IMR-90 (cell line): Measurements from ENCODE around the gene RPL31.

ENCODE experiments used
- FOS ChIP-seq: fragments of 150-350 bp; IDR thresholded peaks from 2 replicates; pipeline ENCODE4 v1.6.1; 2016; ENCODE audit warnings: low read depth, low read length
- POLR2A ChIP-seq: IDR thresholded peaks from 2 replicates; pipeline ENCODE4 v1.6.1; 2012; ENCODE audit warnings: mild to moderate bottlenecking, low read depth, low read length
- RAD21 ChIP-seq: IDR thresholded peaks from 2 replicates; pipeline ENCODE4 v1.6.1; 2012; ENCODE audit warnings: low read length, improper control_type of control experiment
- TF ChIP-seq, protein P1 (sequence below): conservative IDR thresholded peaks from 2 replicates; pipeline ENCODE4 v1.5.1; 2012; ENCODE audit warnings: mild to moderate bottlenecking, low read depth, low read length, improper control_type of control experiment
- TF ChIP-seq, protein P2 (sequence below): fragments of 150-350 bp; IDR thresholded peaks from 2 replicates; pipeline ENCODE4 v1.6.1; 2016; ENCODE audit warnings: low read depth, mild to moderate bottlenecking, low read length, moderate library complexity, borderline replicate concordance

- TF ChIP-seq, protein P1, sequence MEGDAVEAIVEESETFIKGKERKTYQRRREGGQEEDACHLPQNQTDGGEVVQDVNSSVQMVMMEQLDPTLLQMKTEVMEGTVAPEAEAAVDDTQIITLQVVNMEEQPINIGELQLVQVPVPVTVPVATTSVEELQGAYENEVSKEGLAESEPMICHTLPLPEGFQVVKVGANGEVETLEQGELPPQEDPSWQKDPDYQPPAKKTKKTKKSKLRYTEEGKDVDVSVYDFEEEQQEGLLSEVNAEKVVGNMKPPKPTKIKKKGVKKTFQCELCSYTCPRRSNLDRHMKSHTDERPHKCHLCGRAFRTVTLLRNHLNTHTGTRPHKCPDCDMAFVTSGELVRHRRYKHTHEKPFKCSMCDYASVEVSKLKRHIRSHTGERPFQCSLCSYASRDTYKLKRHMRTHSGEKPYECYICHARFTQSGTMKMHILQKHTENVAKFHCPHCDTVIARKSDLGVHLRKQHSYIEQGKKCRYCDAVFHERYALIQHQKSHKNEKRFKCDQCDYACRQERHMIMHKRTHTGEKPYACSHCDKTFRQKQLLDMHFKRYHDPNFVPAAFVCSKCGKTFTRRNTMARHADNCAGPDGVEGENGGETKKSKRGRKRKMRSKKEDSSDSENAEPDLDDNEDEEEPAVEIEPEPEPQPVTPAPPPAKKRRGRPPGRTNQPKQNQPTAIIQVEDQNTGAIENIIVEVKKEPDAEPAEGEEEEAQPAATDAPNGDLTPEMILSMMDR = no peak
- TF ChIP-seq POLR2A (no peak), RAD21 (no peak), FOS (no peak)
- TF ChIP-seq, protein P2, sequence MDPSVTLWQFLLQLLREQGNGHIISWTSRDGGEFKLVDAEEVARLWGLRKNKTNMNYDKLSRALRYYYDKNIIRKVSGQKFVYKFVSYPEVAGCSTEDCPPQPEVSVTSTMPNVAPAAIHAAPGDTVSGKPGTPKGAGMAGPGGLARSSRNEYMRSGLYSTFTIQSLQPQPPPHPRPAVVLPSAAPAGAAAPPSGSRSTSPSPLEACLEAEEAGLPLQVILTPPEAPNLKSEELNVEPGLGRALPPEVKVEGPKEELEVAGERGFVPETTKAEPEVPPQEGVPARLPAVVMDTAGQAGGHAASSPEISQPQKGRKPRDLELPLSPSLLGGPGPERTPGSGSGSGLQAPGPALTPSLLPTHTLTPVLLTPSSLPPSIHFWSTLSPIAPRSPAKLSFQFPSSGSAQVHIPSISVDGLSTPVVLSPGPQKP = no peak
These were observed 41.4 kb upstream of the RPL31 start for GRCh38 chr2:100960688-100961087.
